ENCODE measurements around the gene LBHD1. TPM values are rescaled to one million over a fixed set of nuclear protein-coding genes. Genes with fewer than 3 reads are reported as not detected.

Gene LBHD1
- total RNA-seq, 1 donor: 7.6 TPM

DNA sequence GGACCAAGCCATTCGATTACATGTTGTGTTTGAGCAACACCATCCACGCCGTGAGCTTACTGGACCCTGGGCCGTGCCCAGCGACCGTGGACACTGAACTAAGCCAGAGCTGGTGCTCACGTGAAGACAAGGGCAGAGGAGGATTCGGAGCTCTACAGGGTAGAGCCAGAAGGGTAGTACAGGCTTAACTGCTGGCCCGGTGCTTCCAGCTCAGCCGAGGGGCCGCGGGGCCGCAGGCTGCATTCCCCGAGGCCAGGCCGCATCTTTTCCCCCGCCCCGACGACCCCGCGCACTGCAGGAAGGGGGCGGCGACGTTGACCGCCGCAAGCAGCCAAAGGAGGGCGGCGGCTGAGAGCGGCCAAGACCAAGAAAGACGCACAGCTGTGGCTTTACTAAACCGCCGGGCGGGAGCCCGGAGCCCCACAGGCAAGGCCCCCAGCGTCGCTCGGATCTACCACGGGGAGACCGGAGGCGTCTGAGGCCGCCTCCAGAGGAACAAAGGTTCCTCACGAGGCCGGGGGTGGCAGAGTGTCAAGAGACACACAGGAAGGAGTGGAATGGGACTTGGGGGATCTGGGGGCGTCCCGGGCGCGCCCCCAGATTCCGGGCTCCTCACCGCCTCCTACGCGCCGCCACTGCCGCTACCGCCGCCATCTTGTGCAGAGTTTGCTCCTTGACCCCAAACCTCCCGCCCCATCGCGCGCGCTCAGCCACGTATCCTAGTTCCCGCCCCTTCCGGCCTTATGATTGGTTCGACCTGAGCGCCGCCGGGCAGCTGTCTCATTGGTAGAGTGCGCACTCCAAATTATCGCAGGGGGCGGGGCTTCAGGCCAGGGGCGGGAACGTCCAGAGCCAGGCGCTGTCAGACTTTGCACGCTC is 25.9 kb downstream of the LBHD1 start, which contains the start of gene GANAB:
Gene GANAB, minus strand, starts transcription at position 668 of the 879 bp plus-strand sequence. Its CDS starts 14 bp downstream, at position 654.
- TF ChIP-seq, protein P1, sequence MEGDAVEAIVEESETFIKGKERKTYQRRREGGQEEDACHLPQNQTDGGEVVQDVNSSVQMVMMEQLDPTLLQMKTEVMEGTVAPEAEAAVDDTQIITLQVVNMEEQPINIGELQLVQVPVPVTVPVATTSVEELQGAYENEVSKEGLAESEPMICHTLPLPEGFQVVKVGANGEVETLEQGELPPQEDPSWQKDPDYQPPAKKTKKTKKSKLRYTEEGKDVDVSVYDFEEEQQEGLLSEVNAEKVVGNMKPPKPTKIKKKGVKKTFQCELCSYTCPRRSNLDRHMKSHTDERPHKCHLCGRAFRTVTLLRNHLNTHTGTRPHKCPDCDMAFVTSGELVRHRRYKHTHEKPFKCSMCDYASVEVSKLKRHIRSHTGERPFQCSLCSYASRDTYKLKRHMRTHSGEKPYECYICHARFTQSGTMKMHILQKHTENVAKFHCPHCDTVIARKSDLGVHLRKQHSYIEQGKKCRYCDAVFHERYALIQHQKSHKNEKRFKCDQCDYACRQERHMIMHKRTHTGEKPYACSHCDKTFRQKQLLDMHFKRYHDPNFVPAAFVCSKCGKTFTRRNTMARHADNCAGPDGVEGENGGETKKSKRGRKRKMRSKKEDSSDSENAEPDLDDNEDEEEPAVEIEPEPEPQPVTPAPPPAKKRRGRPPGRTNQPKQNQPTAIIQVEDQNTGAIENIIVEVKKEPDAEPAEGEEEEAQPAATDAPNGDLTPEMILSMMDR (IDR thresholded peaks at IDR 0.05; ENCODE audit: extremely low read depth, low read depth, low read length): no peak

DNA sequence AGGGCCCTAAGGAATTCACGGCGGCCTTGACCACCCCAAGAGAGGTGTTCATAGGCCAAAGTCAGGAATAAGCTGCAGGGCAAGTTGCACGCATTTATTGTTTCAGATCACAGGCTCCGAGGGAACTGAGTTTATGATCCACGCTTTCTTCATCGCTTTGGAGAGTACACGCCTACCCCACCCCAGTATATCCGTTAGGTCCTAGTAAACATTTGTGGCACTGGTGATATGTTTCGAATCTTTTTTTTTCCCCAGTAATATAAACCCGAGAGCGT is 26.5 kb downstream of the LBHD1 start:
- H3K4me2 ChIP-seq (ENCODE audit: insufficient read depth, low read length): peak overlapping the region; percentile 98
- no peaks in the 10 kb centered on the region for H3K27me3 ChIP-seq (ENCODE audit: insufficient read depth, low read length)
- H3K79me2 ChIP-seq (ENCODE audit: insufficient read depth, low read length): peaks cover 66% of the 10 kb centered on the region
- peak overlapping the region; percentile 90 for H2AFZ ChIP-seq (ENCODE audit: low read length)
- H3K9me3 ChIP-seq (ENCODE audit: low read depth, low read length): no peaks in the 10 kb centered on the region
- peak overlapping the region; percentile 90 for H3K27ac ChIP-seq (ENCODE audit: low read depth, low read length)
- peak overlapping the region; percentile 99 for H3K4me3 ChIP-seq (ENCODE audit: insufficient read depth, low read length)
- H3K36me3 ChIP-seq (ENCODE audit: insufficient read depth, low read length): peaks cover 37% of the 10 kb centered on the region
- TF ChIP-seq, protein P1 (IDR thresholded peaks at IDR 0.05; ENCODE audit: extremely low read depth, low read depth, low read length): no peak
- peaks cover 21% of the 10 kb centered on the region for H4K20me1 ChIP-seq (ENCODE audit: insufficient read depth, low read length)
- peaks cover 10% of the 10 kb centered on the region for H3K4me1 ChIP-seq (ENCODE audit: insufficient read depth, low read length)
- DNase-seq (ENCODE audit: insufficient read length, low spot score, missing footprints): peak; percentile 31

More for the DNA sequence above, 25.9 kb downstream of the LBHD1 start, which contains the start of gene GANAB:
- H3K9me3 ChIP-seq (ENCODE audit: low read depth, low read length): no peaks in the 10 kb centered on the region
- H3K36me3 ChIP-seq (ENCODE audit: insufficient read depth, low read length): peaks cover 37% of the 10 kb centered on the region
- peak within 1 kb of the TSS; percentile 98 for H3K4me2 ChIP-seq (ENCODE audit: insufficient read depth, low read length)
- no peaks in the 10 kb centered on the region for H3K27me3 ChIP-seq (ENCODE audit: insufficient read depth, low read length)
- H3K27ac ChIP-seq (ENCODE audit: low read depth, low read length): peak within 1 kb of the TSS; percentile 90
- peaks cover 66% of the 10 kb centered on the region for H3K79me2 ChIP-seq (ENCODE audit: insufficient read depth, low read length)
- peak within 1 kb of the TSS; percentile 99 for H3K4me3 ChIP-seq (ENCODE audit: insufficient read depth, low read length)
- peak within 1 kb of the TSS; percentile 90 for H2AFZ ChIP-seq (ENCODE audit: low read length)
- peaks cover 10% of the 10 kb centered on the region for H3K4me1 ChIP-seq (ENCODE audit: insufficient read depth, low read length)
- H4K20me1 ChIP-seq (ENCODE audit: insufficient read depth, low read length): peaks cover 21% of the 10 kb centered on the region
- DNase-seq (ENCODE audit: insufficient read length, low spot score, missing footprints): peak; percentile 100

DNA sequence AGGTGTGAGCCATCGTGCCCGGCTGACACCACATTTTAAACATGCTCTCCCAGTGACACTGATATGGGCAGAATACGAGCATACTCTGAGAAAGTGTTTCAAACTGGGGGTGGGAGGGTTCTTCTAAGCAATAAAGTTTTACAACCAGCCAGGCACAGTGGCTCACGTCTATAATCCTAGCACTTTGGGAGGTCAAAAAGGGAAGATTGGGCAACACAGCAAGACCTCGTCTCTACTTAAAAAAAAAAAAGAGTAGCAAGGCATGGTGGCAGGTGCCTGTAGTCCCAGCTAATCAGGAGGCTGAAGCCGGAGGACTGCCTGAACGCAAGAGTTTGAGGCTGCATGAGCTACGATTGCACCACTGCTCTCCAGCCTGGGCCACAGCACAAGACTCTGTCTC is 27.8 kb downstream of the LBHD1 start:
- TF ChIP-seq, protein P1 (IDR thresholded peaks at IDR 0.05; ENCODE audit: extremely low read depth, low read depth, low read length): no peak
- no peak for DNase-seq (ENCODE audit: insufficient read length, low spot score, missing footprints)
- H3K36me3 ChIP-seq (ENCODE audit: insufficient read depth, low read length): peaks cover 35% of the 10 kb centered on the region
- no peak overlapping the region for H3K4me3 ChIP-seq (ENCODE audit: insufficient read depth, low read length)
- H2AFZ ChIP-seq (ENCODE audit: low read length): no peak overlapping the region
- no peak overlapping the region for H3K27ac ChIP-seq (ENCODE audit: low read depth, low read length)
- H3K4me2 ChIP-seq (ENCODE audit: insufficient read depth, low read length): no peak overlapping the region
- no peaks in the 10 kb centered on the region for H3K9me3 ChIP-seq (ENCODE audit: low read depth, low read length)
- no peaks in the 10 kb centered on the region for H3K27me3 ChIP-seq (ENCODE audit: insufficient read depth, low read length)
- peaks cover 24% of the 10 kb centered on the region for H4K20me1 ChIP-seq (ENCODE audit: insufficient read depth, low read length)
- H3K4me1 ChIP-seq (ENCODE audit: insufficient read depth, low read length): peaks cover 10% of the 10 kb centered on the region
- H3K79me2 ChIP-seq (ENCODE audit: insufficient read depth, low read length): peaks cover 65% of the 10 kb centered on the region

DNA sequence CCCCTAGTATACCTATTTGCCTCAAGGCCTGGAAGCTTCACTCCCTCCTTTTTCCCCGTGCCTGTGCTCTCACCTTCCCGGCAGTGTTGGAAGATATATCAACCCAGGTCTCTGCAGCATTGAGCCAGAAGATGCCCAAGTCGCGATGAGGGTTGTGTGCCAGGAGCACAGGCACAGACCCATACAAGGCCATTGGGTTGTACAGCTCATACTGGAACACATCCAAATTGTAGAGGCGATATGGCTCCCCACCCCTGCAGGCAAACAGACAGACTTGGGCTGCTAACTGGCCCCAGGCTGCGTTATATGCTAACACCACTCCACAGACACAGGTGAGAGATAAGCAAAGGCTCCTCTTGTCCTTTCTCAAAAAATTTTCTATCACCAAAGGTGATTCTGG is 39.6 kb downstream of the LBHD1 start:
- H4K20me1 ChIP-seq (ENCODE audit: insufficient read depth, low read length): no peaks in the 10 kb centered on the region
- no peak overlapping the region for H3K27ac ChIP-seq (ENCODE audit: low read depth, low read length)
- H3K4me2 ChIP-seq (ENCODE audit: insufficient read depth, low read length): no peak overlapping the region
- no peaks in the 10 kb centered on the region for H3K4me1 ChIP-seq (ENCODE audit: insufficient read depth, low read length)
- DNase-seq (ENCODE audit: insufficient read length, low spot score, missing footprints): peak; percentile 22
- H3K79me2 ChIP-seq (ENCODE audit: insufficient read depth, low read length): peaks cover 11% of the 10 kb centered on the region
- H3K4me3 ChIP-seq (ENCODE audit: insufficient read depth, low read length): no peak overlapping the region
- no peaks in the 10 kb centered on the region for H3K9me3 ChIP-seq (ENCODE audit: low read depth, low read length)
- no peaks in the 10 kb centered on the region for H3K27me3 ChIP-seq (ENCODE audit: insufficient read depth, low read length)
- no peak overlapping the region for H2AFZ ChIP-seq (ENCODE audit: low read length)
- TF ChIP-seq, protein P1 (IDR thresholded peaks at IDR 0.05; ENCODE audit: extremely low read depth, low read depth, low read length): no peak
- H3K36me3 ChIP-seq (ENCODE audit: insufficient read depth, low read length): peaks cover 85% of the 10 kb centered on the region

All from osteoblast (primary cell).